ENCODE measurements around the gene KCNMA1.

The KCNMA1 gene

DNA sequence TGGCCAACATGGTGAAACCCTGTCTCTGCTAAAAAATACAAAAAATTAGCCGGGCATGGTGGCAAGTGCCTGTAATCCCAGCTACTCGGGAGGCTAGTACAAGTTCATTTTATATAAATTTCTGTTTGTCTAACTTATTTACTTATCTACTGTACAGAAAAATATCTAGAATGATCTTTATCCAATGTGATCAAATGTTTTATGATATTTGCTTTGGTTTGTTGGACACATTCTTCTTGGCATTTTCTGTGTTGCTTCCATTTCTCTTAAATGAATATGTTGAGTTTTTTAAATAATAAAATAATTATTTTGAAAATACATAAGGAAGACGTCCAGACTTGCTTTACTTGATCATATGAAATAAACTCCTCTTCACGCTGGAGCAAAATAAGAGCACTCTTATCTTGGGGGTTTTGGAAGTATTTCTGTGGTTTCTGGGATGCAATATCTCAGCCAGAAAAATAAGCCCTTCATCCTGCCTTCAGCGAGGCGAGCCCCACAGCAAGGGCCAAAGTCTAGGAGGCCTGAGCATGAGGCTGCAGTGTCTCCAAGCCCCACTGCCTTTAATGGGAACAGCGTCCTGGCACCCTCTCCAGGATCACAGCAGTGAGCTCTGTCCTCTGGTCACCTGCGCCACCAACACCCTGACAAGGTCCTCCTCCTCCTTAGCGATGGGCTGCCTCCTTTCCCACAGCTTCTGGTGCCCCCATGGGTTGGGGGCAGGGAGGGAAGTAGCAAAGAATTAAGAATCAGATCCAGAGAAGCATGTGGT, 480.2 kb downstream of the KCNMA1 start:
- DNase-seq (ENCODE audit: low read depth in 2 of 2) = no peak

DNA sequence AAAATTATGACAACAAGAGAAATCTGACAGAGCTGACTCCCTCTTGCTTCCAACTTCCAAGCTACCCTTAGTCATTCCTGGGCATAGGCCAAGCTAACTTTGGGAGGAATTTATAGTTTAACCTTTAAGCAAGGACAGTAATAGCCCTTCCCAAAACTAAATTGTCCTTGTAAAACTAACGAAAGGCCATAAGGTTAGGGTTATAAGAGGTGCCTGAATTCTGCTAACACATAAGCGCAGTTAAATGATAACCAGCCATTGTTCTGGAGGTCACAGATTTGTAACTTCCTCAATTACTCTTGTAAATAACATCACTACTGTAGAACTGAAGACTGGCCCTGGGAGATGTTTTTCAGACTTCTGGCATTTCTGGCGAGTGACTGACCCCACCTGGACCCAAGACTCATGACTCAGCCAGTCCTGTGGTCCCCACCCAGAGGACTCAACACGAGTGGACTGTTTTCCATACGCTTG, 481.2 kb downstream of the KCNMA1 start:
- DNase-seq (ENCODE audit: low read depth in 2 of 2) = no peak

DNA sequence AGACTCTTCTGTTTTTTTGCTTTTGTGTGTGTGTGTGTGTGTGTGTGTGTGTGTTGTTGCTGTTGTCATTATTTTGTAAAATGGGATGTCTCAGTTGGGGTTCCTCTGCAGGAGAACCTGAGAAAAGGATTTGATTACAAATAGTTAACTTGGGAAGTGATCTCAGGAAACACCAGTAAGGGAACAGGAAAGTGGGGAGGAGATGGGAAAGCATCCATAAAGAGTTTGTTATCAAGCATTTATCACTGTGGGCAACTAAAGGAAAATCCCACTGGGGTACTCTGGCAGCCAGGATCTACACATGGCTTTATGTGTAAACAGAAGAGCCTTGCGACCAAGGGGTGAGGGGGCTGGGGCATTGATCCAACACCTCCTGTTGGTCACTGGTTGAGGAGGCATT, 485.4 kb downstream of the KCNMA1 start:
- DNase-seq (ENCODE audit: low read depth in 2 of 2) = no peak

DNA sequence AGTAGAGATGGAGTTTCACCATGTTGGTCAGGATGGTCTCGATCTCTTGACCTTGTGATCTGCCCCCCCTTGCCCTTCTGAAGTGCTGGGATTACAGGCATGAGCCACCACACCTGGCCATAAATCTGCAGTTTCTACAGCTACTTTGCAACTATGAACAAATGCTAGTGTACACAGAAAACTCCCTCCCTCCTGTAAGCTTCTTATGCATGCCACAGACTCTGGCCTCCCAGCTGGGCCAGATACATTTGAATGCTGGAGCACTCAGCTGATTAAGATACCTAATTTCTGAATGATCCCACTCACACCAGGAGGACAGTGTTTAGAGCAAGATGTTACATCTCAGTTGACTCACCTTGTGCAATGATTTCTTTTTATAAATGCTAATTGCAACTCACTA, 486.2 kb downstream of the KCNMA1 start:
- DNase-seq (ENCODE audit: low read depth in 2 of 2) = no peak

DNA sequence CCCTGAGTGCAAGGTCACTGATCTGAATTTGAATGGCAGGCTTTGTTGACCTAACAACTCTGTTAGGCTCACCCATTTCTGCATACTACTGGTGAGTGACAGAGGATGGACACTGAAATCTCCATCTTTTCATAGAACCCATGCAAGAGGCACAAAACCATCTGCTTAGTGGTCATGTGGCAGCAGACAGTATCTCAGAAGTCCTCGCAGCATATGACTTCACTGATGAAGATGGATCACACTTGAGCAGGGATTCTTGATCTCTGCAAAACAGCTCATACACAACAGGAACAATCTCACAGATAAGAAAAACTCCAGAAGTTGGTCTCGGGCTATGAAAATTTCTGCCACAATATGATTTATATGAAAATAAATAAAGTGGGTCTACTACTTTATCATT, 487.9 kb downstream of the KCNMA1 start:
- DNase-seq (ENCODE audit: low read depth in 2 of 2) = no peak

DNA sequence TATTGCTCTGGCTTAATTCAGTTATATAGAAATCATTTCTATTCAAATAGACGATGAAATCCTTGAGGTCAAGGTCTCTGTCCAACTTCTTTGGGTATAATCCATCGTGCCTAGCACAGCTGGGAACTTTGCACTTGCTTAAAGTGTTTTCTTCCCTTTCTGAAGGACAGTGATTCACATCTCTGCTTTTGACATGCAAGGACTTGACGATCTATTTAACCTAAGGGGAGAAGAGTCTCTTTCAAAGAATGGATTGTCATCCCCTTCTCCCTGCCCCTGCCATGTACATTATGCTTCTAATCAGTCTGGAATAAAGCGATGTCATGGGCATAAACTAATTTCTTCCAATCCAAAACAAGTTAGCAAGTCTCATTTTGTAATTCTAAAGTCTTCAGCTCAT, 488.6 kb downstream of the KCNMA1 start:
- DNase-seq (ENCODE audit: low read depth in 2 of 2) = no peak

DNA sequence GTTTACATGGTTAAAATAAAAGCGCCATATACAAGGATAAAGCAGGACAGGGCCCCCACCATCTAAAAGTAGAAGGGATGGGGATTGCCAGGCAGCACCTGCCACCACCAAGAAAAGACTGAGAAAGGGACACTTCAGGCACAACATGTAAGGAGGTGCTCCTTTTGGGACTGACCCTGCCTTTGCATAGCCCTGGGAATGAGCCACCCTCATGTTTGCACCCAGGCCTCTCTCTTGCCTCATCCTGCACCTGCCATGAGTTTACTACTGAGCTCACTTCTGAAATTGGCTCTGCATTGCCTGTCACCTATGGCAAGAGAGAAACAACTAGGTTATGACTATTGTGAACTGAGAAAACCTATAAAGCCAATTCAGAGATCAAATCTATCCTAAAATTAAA, 489.7 kb downstream of the KCNMA1 start:
- DNase-seq (ENCODE audit: low read depth in 2 of 2) = no peak

DNA sequence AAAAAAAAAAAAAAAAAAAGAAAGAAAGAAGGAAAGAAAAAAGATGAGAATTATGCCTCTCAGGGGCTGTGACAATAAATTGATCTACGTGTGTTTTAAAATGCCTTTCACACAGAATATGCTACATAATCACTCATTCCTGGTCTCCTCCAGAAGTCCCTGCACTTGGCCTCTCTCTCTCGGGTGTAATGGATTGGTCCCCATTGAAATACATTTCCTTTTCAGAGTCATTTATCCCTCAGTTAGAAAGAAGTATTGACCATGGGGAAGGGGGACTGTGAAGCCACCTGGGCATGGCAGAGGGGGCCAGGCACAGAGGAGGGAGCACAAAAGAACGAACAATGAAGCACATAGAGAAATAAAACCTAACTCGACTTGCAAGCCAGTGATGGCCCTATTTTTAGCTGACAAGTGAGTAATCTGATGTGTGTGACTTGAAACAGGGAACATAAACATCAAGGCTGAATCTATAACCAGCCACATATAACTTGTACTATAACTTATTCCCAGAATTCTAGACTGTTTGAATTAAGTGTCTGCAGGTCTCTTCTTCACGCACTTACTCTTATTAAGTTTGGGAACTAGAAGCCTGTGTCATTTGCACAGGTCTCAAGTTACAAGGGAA, 490.8 kb downstream of the KCNMA1 start:
- no peak for DNase-seq (ENCODE audit: low read depth in 2 of 2)

DNA sequence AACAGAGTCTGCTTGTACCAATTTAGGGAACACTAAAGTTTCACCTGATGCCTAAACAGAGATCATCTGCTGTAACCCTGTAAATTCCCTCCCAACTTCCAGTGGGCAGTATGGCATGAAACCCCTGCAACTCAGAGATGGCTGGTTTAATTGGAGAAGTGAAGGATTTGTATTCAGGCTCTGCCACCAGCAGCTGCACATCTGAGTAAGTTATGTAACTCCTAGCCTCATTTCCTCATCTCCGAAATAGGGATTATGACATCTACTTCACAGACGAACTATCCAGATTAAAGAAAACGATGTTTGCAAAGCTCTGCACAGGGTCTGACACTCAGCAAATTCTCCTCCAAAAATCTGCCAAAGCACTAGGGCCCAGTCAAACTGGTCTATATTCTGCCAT, 493.0 kb downstream of the KCNMA1 start:
- DNase-seq (ENCODE audit: low read depth in 2 of 2) = no peak

DNA sequence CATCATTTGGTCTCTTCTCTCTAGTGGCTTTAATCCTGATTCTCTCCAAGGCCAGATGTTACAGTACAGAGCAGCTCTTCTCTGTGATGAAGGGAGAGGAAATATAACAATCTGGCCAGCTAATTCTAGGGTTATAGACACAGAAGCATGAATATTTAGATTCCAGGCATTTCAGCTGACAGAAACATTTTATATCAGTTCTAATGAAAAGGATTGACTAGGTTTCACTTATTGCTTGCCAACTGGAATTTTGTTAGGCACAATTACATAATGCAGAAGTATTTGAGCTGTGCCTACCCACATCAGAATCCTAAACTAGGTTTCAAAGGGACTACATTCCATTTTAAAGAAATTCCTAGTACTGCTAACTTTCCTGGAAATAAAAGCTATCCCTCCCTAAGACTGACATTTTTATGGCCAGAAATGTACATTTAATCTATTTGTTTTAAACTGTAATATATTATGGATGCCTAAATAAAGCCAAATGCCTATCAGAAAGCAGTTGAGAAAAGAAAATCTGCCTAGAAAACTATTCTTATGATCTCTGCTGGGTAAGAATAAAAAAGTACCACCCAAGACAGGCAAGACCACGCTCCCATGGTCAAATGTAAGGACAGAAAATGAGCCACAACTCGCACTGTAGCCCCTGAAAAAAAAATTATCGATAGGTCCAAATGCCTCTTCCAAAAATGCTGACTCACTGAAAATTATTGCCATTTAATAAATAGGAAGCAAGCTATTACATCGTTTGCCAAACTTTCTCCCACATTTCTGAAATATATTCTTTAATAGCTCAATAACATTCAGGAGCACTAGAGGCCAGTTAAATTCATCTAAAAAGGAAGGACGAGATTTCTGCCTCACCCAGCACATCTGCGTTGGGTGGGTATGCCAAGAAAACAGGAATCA, 498.1 kb downstream of the KCNMA1 start:
- no peak for DNase-seq (ENCODE audit: low read depth in 2 of 2)

DNA sequence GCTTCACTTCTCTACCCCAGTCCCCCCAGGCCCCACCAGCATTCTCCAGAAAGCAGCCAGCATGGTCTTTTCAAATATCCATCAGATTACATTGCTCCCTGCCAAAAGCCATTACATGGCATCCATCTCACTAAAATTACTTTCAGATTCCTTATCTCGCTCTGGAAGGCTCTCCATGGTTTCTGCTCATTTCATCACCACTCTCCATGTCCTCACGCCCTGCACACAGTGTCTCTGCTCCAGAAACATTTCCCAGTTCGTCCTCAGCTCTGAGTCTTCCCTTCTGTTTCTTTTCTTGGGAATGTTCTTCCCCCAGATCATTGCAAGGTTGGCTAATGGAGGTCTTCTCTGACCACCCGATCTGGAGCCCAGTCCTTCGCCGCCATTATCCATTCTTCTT, 499.1 kb downstream of the KCNMA1 start:
- no peak for DNase-seq (ENCODE audit: low read depth in 2 of 2)

DNA sequence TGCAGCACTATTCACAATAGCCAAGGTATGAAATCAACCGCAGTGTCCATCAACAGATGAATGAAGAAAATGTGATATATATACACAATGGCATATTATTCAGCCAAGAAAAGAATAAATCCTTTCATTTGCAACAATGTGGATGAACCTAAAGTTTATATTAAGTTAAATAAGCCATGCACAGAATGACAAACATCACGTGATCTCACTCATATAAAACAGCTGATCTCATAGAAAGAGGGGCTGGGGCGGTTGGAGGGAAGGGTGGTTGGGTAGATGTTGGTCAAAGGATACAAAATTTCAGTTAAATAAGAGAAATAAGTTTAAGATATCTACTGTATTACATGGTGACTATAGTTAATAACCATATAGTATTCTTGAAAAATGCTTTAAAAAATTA, 502.1 kb downstream of the KCNMA1 start:
- DNase-seq (ENCODE audit: low read depth in 2 of 2) = no peak

DNA sequence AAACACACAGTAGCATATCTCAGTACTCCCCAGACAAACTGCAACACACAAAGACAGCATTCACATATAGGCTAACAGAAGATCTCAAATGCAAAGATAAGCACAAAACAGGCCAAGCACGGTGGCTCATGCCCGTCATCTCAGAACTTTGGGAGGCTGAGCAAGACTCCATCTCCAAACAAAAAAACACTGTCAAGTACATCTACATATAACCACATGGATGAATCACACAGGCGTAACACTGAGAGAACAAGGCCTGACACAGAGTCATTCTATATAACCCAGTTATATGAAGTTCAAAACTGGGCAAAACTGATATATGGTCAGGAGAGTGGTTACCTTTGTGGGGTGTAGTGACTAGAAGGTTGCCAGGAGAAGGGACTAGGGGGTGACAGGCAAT, 506.4 kb downstream of the KCNMA1 start:
- no peak for DNase-seq (ENCODE audit: low read depth in 2 of 2)

DNA sequence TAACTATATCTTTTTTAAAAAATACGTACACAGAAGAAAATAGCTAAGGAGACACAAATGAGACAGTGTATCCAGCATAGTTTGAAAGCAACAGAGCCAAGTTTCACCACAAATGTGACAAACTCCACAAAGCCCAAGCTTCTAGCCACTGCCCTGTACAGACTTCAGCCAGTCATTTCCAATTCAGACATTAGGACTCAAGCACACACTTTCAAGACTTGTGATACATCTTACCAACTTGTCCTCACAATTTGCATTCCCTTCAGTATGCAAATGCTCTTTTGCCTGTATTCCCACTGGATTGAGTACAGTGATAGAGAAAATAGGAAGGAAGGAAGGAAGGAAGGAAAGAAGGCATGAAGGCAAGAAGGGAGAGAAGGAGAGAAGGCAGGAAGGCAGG, 510.4 kb downstream of the KCNMA1 start:
- no peak for DNase-seq (ENCODE audit: low read depth in 2 of 2)

DNA sequence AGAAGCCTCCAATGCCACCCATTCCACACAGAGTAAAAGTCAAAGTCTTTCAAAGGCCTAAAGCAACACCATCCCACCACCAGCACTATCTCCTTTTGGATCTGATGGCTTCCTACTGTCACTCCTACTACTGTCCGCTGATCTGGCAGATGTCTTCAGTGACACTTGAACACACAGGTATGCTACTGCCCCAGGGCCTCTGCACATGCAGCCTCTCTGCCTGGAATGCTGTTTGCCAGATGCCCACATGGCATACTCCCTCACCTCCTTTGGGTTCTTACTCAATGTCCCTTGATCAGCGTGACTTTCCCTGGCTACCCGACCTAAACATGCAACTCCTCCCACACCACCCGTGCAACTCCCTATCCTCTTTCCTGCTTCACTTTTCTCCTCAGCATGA, 512.4 kb downstream of the KCNMA1 start:
- DNase-seq (ENCODE audit: low read depth in 2 of 2) = no peak

DNA sequence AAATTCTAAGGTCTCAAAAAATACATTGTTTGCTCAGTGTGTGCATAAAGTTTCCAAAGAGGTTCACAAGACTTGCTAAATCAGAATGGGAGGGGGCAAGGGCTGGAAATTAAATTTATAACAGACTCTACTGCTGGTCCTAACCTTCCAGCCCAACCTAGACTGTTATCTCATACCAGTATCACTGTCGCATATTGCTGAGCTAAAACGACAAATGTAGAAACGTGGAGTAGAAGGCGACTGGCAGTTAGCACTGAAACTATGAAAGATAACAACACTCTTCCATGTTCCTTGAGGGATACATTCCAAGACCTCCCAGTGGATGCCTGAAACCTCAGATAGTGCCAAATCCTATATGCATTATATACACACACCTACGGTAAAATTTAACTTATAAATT, 514.3 kb downstream of the KCNMA1 start:
- no peak for DNase-seq (ENCODE audit: low read depth in 2 of 2)

DNA sequence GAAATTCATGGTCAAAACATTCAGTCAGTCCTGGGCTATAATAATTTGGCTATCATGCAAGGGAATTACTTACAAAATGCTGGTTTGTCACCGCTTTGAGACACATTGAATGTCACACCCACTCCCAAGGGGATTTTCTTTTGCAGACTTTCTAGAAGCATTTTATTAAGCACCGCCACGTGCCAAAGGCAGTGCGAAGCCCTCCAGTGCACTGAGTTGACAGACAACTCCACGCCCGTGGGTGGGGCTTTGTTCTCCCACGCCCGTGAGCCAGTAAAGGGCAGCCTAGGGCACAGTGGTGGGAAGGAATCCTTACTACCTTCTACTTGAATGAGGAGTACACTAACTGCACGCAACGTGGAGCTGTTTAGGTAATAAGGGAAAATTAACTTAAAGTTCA, 515.8 kb downstream of the KCNMA1 start:
- no peak for DNase-seq (ENCODE audit: low read depth in 2 of 2)

DNA sequence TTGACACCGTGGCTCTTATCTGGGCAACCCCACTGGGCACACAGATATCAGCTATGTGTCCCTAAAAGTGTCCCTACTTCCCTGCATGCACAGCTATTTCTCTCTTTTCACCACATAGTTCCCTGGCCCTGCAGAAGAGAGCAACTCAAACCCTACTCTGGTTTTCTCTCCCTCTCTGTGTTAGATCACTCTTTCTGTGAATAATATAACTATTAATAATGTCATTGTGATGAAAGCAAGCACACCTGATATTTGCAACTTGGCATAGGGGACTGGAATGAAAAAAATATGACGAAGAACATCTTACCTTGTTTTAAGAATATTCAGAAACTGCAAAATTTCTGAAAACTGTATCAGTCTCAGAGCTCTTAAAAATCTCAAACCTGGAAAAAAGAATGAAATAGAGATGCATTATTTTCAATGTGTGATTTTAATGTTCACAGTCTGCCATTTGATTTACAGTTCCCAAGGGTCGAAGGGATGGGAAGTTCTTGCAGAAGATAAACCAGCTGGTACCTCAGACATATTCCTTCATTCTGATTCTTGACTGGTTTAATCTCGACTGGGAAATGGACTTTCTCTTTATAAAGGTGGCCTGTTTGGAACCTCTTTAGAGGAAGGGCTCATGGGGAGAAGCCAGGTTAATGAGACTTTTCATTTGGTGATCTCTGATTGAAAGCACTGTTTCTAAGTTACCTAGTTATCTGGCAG, 516.8 kb downstream of the KCNMA1 start:
- no peak for DNase-seq (ENCODE audit: low read depth in 2 of 2)

DNA sequence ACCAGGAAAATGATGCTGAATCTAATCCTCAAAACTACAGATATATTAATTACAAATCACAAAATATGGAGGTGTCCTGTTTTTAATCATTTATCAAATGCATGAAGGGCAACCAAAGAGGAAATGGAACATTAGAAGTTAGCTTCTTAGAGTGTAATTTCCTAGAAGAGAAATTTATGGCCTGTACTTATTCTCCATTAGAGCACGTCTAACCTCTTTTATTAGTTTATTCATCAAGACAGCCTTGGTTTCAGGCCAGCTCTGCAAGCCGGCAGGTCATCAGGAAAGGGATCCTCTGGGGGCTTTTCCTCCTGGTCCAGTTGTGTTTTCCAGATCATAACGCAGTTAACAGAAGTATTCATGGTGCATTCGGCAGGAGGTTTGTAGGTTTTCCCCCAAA, 517.6 kb downstream of the KCNMA1 start:
- no peak for DNase-seq (ENCODE audit: low read depth in 2 of 2)

DNA sequence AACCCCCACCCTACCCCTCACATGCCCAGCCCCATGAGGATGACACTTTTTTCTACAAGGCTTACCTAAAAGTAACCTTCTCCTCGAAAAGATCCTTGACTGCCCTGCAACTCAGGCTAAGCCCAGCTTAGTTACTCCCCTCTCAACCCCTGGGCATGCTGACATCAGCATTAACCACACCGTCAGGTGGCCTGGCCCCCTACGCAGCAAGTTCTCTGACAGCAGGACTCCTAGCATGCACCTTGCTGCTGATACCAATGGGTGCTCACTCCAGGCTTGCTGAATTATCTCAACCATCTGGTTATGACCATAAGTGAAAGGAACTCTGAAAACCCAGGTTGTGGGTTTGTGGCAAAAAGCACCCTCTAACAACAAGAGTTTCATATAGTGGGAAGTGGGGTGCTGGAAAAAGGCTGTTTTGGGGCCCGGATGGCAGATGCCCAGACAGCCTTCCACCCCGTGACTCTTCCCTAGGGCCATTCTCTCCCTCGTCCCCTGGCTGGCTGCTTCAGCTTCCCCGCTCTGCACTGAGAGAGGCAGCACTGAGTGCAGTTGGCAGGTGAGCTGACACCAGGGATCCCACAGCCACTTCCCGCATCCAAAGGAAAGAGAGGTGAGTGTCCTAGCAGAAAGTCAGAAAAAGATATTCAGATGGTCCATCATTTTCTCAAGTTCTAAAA, 518.9 kb downstream of the KCNMA1 start:
- no peak for DNase-seq (ENCODE audit: low read depth in 2 of 2)

DNA sequence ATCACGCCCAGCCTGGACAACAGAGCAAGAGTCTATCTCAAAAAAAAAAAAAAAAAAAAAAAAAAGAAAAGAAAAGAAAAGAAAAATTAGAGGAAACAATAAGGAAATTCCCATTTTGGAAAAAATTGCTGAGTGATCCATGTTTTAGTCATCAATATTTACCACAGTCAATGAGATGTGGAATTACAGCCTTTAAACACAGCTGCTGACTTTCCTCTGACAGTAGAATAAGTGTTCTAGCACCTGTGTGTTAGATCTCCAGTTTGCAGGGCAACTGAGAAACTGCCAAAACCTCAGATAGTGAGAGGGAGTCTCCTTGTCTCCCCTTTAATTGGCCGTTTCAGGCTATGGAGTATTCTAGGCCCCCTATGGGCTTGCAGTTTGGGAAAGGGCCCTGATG, 520.1 kb downstream of the KCNMA1 start:
- DNase-seq (ENCODE audit: low read depth in 2 of 2) = no peak

Data from stimulated activated CD4-positive, alpha-beta T cell treated with anti-CD3 and anti-CD28 coated beads, Interleukin-1b, Interleukin-23, amount 100 ng/mL, for 1 hour (primary cell).